Right lobe of liver (tissue), 4 donors: ENCODE results near the gene PPM1H.

Source experiments
- CTCF ChIP-seq, 4 donors: fragments of 200-600 bp in 3 of 4; fragments of 450-650 bp in 1 of 4; IDR thresholded peaks; one replicate each; pipeline versions ENCODE4 v1.5.1 to v1.8.0; 2016 to 2022; ENCODE audit warnings: antibody characterized with exemption in 4 of 4, mild to moderate bottlenecking in 2 of 4
- POLR2A ChIP-seq: fragments of 450-650 bp; IDR thresholded peaks from one replicate; pipeline ENCODE4 v1.6.1; 2017; ENCODE audit warnings: antibody characterized with exemption, mild to moderate bottlenecking
- donor health status: DM: no; HTN: no; CAD: no.
- donor health status: DM: no; HTN: no; CAD: no.
- donor health status: DM: no; HTN: yes; CAD: no.

GRCh38 chr12:62907078-62907477 lies 27.9 kb downstream of the PPM1H start:
- TF ChIP-seq CTCF (IDR thresholded peaks at IDR 0.05) (no peak), POLR2A (no peak)
